IPS-15b (cell line): ENCODE results near the gene PRELP.

Experiments
- H3K27me3 ChIP-seq: one replicate; pipeline ENCODE4 v1.6.1; 2013; ENCODE audit warnings: low read length; ENCODE audit not compliant: control insufficient read depth, insufficient read depth
- H3K36me3 ChIP-seq: one replicate; pipeline ENCODE4 v1.6.1; 2013; ENCODE audit warnings: low read length; ENCODE audit not compliant: control insufficient read depth, insufficient read depth
- H3K4me1 ChIP-seq: one replicate; pipeline ENCODE4 v1.6.1; 2013; ENCODE audit warnings: mild to moderate bottlenecking, low read length; ENCODE audit not compliant: control insufficient read depth, insufficient read depth
- H3K4me3 ChIP-seq: one replicate; pipeline ENCODE4 v1.5.1; 2013; ENCODE audit warnings: low read depth, low read length
- H3K9ac ChIP-seq: one replicate; pipeline ENCODE4 v1.6.1; 2013; ENCODE audit warnings: low read depth, mild to moderate bottlenecking, low read length
- H3K9me3 ChIP-seq: one replicate; pipeline ENCODE4 v1.6.1; 2013; ENCODE audit warnings: mild to moderate bottlenecking, low read length; ENCODE audit not compliant: control insufficient read depth, insufficient read depth

PRELP gene

GRCh38 chr1:203497269-203497777, 21.7 kb downstream of the PRELP start:
- Histone ChIP-seq H3K4me3 (no peak overlapping the region), H3K27me3 (peaks cover 4% of the 10 kb centered on the region), H3K4me1 (peaks cover 9% of the 10 kb centered on the region), H3K36me3 (no peaks in the 10 kb centered on the region), H3K9ac (no peak overlapping the region), H3K9me3 (no peaks in the 10 kb centered on the region)

GRCh38 chr1:203499643-203500278, 24.2 kb downstream of the PRELP start:
- no peaks in the 10 kb centered on the region for H3K27me3 ChIP-seq
- no peaks in the 10 kb centered on the region for H3K36me3 ChIP-seq
- H3K9me3 ChIP-seq, result no peaks in the 10 kb centered on the region
- H3K4me1 ChIP-seq, result no peaks in the 10 kb centered on the region
- H3K4me3 ChIP-seq, result no peak overlapping the region
- no peak overlapping the region for H3K9ac ChIP-seq

DNA sequence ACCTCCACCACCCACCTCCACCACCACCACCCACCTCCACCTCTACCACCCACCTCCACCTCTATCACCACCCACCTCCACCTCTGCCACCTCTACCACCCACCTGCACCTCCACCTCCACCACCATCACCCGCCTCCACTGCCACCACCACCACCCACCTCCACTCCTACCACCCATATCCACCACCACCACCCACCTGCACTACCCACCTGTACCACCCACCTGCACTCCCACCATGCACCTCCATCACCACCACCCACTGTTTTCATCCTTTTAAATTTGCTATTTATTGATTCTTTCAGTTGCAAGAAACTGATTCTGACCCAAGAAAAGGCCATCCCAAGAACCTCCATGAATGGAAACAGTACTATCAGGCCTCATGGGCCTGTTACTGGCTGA, 24.7 kb downstream of the PRELP start:
- Histone ChIP-seq H3K27me3 (no peaks in the 10 kb centered on the region), H3K9me3 (no peaks in the 10 kb centered on the region), H3K9ac (no peak overlapping the region), H3K36me3 (no peaks in the 10 kb centered on the region), H3K4me1 (no peaks in the 10 kb centered on the region), H3K4me3 (no peak overlapping the region)

DNA sequence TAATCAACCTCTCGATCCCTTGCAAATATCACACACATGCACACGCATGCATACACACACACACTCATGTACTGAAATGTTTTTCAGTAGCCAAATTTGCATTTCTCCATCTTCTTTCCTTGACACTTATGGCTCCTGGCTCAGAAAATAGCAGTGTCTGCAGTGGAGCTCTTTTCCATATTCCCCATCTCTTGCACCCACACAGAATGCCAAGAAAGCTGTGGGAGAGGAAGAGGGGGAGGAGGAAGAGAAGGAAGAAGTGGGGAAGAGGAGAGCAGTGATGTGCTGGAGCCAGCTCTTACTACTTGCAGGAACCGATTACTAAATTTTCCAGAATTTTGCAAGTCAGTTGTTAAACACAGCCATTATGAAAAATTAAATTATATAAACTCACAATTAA, 28.2 kb downstream of the PRELP start:
- no peak overlapping the region for H3K4me3 ChIP-seq
- no peaks in the 10 kb centered on the region for H3K9me3 ChIP-seq
- H3K27me3 ChIP-seq, result no peaks in the 10 kb centered on the region
- peaks cover 14% of the 10 kb centered on the region for H3K4me1 ChIP-seq
- no peaks in the 10 kb centered on the region for H3K36me3 ChIP-seq
- no peak overlapping the region for H3K9ac ChIP-seq

DNA sequence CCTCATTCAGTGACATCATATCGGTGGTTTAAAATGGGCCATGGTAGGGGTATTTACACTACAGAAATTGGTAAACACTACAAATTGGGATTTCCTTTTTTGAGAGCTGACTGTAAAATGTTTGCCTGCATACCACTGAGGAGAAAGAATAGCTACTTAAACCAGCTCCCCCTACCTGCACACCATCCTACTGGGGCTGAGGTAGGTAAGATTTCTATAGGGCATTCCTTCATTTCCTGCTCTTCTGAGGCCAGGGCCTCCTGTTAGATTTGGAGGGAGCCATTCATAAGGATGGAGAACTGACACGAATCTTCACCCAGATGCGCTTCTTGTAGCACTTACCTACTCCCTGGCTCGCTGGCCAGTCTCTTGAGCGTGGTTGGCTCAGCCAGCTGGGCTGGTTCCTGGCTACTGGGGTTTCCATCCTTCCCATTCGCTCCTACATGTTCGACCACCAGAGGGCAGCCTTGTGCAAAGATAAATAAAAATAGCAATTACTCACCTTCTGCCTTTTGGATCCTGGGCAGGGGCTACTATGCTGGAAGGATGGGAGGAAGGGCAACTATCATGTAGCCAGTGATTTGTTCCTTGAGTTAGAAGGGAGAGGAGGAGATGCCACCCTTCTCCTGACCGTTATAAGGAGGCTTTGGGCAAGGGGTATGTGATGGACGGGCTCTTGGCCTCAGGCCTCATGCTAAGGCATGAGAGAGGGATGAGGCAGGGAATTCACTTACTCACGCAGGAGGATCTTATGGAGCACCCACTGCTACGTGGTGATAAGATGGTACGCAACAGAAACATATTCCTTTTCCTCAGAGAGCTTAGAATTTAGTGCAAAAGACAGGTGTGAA, 29.0 kb downstream of the PRELP start:
- H3K9ac ChIP-seq, result no peak overlapping the region
- no peaks in the 10 kb centered on the region for H3K36me3 ChIP-seq
- peaks cover 17% of the 10 kb centered on the region for H3K4me1 ChIP-seq
- H3K4me3 ChIP-seq, result no peak overlapping the region
- no peaks in the 10 kb centered on the region for H3K27me3 ChIP-seq
- no peaks in the 10 kb centered on the region for H3K9me3 ChIP-seq

- Histone ChIP-seq H3K27me3 (no peaks in the 10 kb centered on the region), H3K36me3 (no peaks in the 10 kb centered on the region), H3K4me1 (peaks cover 17% of the 10 kb centered on the region), H3K9ac (no peak overlapping the region), H3K9me3 (no peaks in the 10 kb centered on the region), H3K4me3 (no peak overlapping the region)
Measured at GRCh38 chr1:203505526-203506204, 30.1 kb downstream of the PRELP start.

- peaks cover 17% of the 10 kb centered on the region for H3K4me1 ChIP-seq
- no peak overlapping the region for H3K9ac ChIP-seq
- no peaks in the 10 kb centered on the region for H3K9me3 ChIP-seq
- H3K27me3 ChIP-seq, result peaks cover 3% of the 10 kb centered on the region
- H3K4me3 ChIP-seq, result no peak overlapping the region
- no peaks in the 10 kb centered on the region for H3K36me3 ChIP-seq
Measured at GRCh38 chr1:203506858-203507626, 31.4 kb downstream of the PRELP start.

DNA sequence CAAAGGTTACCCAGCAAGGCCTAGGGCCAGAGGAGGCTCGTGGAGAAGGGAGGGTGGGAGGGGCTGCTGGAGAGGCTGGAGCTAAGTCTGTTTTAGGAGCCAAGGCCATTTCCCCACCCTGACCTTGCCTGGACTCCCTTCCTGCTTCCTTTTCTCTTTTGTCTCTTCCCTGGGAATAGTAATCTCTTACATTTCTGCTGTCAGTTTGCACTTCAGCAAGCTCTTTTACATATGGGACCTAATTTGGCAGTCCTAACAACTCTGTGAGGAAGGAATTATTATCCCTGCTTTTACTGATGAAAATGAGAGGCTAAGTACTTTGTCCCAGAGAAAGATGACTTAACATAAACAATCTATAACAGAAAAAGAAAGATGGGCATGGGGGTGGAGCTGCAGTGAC, 32.2 kb downstream of the PRELP start:
- no peak overlapping the region for H3K4me3 ChIP-seq
- no peaks in the 10 kb centered on the region for H3K36me3 ChIP-seq
- no peaks in the 10 kb centered on the region for H3K9me3 ChIP-seq
- H3K4me1 ChIP-seq, result peaks cover 17% of the 10 kb centered on the region
- H3K9ac ChIP-seq, result no peak overlapping the region
- H3K27me3 ChIP-seq, result peaks cover 10% of the 10 kb centered on the region

DNA sequence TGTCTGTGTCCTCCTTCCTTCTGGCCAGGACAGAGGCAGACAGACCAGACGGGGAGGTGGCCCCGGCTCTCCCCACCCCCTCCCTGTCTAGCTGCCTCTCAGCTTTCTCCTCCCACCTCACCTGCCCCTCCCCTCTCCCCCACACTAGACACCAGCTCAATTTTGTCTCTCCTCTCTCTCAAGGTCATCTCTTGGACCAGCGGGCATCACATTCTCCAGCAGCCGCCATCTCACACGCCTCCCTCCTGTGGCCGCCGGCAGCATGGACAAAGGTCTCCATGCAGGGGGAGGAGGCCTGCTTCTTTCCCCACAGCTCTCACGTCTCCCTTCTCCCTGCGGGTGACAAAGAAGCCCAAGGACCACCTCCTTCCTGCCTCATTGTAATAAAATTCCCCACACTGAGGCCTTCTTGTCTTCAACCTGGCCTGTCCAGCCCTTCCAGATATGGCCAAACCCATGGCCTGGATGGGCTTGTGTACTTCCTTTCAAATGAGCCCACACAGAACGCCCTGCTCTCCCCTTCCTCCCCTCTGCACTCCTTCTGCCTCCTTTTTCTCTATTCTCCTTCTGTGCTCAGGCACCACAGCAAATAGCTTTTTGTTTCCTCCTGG, 33.0 kb downstream of the PRELP start:
- no peaks in the 10 kb centered on the region for H3K36me3 ChIP-seq
- H3K9me3 ChIP-seq, result no peaks in the 10 kb centered on the region
- H3K9ac ChIP-seq, result no peak overlapping the region
- peaks cover 18% of the 10 kb centered on the region for H3K27me3 ChIP-seq
- peaks cover 25% of the 10 kb centered on the region for H3K4me1 ChIP-seq
- H3K4me3 ChIP-seq, result no peak overlapping the region

- Histone ChIP-seq H3K9ac (no peak overlapping the region), H3K36me3 (no peaks in the 10 kb centered on the region), H3K4me1 (peaks cover 30% of the 10 kb centered on the region), H3K27me3 (peaks cover 20% of the 10 kb centered on the region), H3K4me3 (no peak overlapping the region), H3K9me3 (no peaks in the 10 kb centered on the region)
Measured at GRCh38 chr1:203509135-203509534, 33.5 kb downstream of the PRELP start.

DNA sequence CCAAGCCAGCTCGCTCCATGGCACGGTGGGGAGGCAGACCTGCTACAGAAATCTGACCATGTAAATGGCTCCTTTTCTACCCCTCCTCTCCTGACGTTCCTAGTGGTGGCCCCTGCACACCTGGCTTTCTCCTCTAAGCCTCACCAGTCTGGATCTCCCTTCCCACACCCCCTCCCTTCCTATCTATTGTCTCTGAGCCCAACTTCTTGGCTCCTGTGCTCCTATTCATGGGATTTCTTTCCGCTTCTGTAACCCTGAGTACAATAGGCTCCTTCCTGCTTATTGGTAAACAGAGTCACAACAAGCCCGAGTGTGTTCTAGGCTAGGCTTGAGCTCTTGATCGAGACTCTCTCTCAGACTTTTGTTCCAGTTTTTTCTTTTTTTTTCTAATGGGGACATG, 35.9 kb downstream of the PRELP start:
- H3K4me1 ChIP-seq, result peaks cover 40% of the 10 kb centered on the region

More for the DNA sequence above, 35.9 kb downstream of the PRELP start:
- H3K4me3 ChIP-seq, result no peak overlapping the region
- H3K36me3 ChIP-seq, result no peaks in the 10 kb centered on the region
- peaks cover 35% of the 10 kb centered on the region for H3K27me3 ChIP-seq
- no peak overlapping the region for H3K9ac ChIP-seq
- no peaks in the 10 kb centered on the region for H3K9me3 ChIP-seq
